GM19023 (cell line): ENCODE data around the gene TRIM69.
"Not testable (repeated sequence)": the region's sequence is repeated elsewhere in the genome, so short reads cannot be mapped to it uniquely, and the experiment has no call there.

Source experiments
- ATAC-seq: cut with Tn5 transposase; IDR thresholded peaks from one replicate; pipeline ENCODE4 v1.9.1; 2021; ENCODE audit warnings: mild to moderate bottlenecking, moderate library complexity; ENCODE audit not compliant: unreplicated experiment

The TRIM69 gene

GRCh38 chr15:44735482-44736180 lies 697 bp upstream of the TRIM69 start:
- no peak for ATAC-seq

- no peak for ATAC-seq
These were observed 2.1 kb downstream of the TRIM69 start for GRCh38 chr15:44738340-44738984.

GRCh38 chr15:44739222-44739847 lies 3.0 kb downstream of the TRIM69 start:
- not testable (repeated sequence) for ATAC-seq

GRCh38 chr15:44743454-44743853 lies 7.1 kb downstream of the TRIM69 start:
- ATAC-seq, result not testable (repeated sequence)

GRCh38 chr15:44753345-44753744 lies 17.0 kb downstream of the TRIM69 start:
- no peak for ATAC-seq

GRCh38 chr15:44763187-44763586 lies 26.9 kb downstream of the TRIM69 start:
- ATAC-seq, result no peak

GRCh38 chr15:44763848-44764247 lies 27.5 kb downstream of the TRIM69 start:
- ATAC-seq, result no peak

- no peak for ATAC-seq
These were observed 28.7 kb downstream of the TRIM69 start for GRCh38 chr15:44765036-44765435.

GRCh38 chr15:44769521-44769920 lies 33.2 kb downstream of the TRIM69 start:
- no peak for ATAC-seq

GRCh38 chr15:44770715-44771114 lies 34.4 kb downstream of the TRIM69 start:
- not testable (repeated sequence) for ATAC-seq

GRCh38 chr15:44775953-44776352 lies 39.6 kb downstream of the TRIM69 start:
- ATAC-seq, result no peak

GRCh38 chr15:44779761-44780160 lies 43.4 kb downstream of the TRIM69 start:
- ATAC-seq, result no peak

- ATAC-seq, result no peak
These were observed 44.3 kb downstream of the TRIM69 start for GRCh38 chr15:44780608-44781007.

GRCh38 chr15:44781128-44781810 lies 44.9 kb downstream of the TRIM69 start:
- ATAC-seq, result no peak

- ATAC-seq, result no peak
These were observed 46.2 kb downstream of the TRIM69 start for GRCh38 chr15:44782516-44782915.

- ATAC-seq, result not testable (repeated sequence)
These were observed 48.6 kb downstream of the TRIM69 start for GRCh38 chr15:44784918-44785274.

- ATAC-seq, result no peak
These were observed 52.4 kb downstream of the TRIM69 start for GRCh38 chr15:44788748-44789147.

- no peak for ATAC-seq
These were observed 53.9 kb downstream of the TRIM69 start for GRCh38 chr15:44790215-44790614.

- no peak for ATAC-seq
These were observed 54.3 kb downstream of the TRIM69 start for GRCh38 chr15:44790656-44791055.

GRCh38 chr15:44792715-44793114 lies 56.4 kb downstream of the TRIM69 start:
- ATAC-seq, result no peak

- ATAC-seq, result no peak
These were observed 57.7 kb downstream of the TRIM69 start for GRCh38 chr15:44794072-44794471.

- no peak for ATAC-seq
These were observed 60.2 kb downstream of the TRIM69 start for GRCh38 chr15:44796508-44796907.
